Measurements from ENCODE around the gene ATRAID.
A peak's percentile ranks its signal among the peaks of the same experiment; 100 is the strongest.

The ATRAID gene

DNA sequence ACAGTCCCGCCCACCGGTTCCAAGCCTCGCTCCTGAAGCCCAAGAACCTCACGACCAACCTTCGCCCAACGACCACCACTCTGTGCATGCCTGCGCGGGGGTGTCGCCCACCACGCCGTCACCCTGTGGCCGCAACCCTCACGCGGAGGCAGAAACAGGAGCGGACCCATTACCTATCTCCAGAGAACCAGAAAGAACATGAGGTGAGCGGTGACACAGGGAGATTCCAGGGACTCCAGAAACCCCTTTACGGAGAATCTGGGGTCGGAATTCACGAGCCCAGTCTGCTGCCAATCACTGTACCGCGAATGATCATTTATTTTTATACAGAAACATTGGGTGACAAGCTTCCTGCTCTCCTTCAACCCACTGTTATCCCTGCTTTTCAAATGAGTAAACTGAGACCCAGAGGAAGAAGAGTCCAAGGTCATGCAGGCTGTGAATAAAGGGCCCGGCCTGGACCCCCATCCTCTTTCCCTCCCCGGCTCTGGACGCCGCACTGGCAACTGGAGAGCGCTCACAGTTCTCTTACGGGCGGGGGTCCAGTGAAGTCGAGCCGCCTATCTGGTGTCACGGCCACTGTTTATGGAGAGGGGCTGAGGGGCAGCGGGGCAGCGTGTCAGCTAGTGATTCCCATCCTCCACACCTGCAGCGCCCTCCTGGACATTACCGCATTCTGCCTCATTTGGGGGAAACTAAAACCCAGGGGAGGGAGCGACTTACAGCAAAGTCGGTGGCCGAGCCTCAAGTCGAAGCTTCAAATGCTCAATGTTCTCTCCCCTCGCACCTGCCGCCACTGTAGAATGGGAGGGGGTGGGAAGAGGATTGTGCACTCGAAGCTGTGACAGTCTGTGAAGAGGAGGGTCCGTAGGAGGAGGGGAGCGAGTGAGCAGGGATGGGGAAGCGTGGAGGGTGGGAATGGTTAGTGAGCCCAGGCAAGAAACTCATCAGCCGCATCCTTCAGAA is 51.7 kb downstream of the ATRAID start:
- Histone ChIP-seq H4K8ac (ENCODE audit: low read depth, low read length) (no peak overlapping the region), H2BK5ac (ENCODE audit: low read length) (no peak overlapping the region), H3K18ac (ENCODE audit: low read length) (no peak overlapping the region), H4K5ac (ENCODE audit: low read length) (no peak overlapping the region), H3K4me1 (ENCODE audit: control insufficient read depth, low read depth, low read length) (no peaks in the 10 kb centered on the region), H3K9ac (ENCODE audit: low read length) (no peak overlapping the region), H3K4me3 (ENCODE audit: low read length) (no peak overlapping the region), H3K79me1 (ENCODE audit: low read length) (no peaks in the 10 kb centered on the region), H3K36me3 (ENCODE audit: control insufficient read depth, insufficient read depth, low read length) (no peaks in the 10 kb centered on the region), H3K27me3 (ENCODE audit: insufficient read depth, low read length, poor library complexity) (peaks cover 52% of the 10 kb centered on the region), H3K23ac (ENCODE audit: low read length) (no peak overlapping the region), H2AK5ac (ENCODE audit: low read length) (no peak overlapping the region), H2BK15ac (replicated peaks; ENCODE audit: low read depth) (no peak overlapping the region), H3K79me2 (ENCODE audit: control insufficient read depth, insufficient read depth, low read length) (no peaks in the 10 kb centered on the region), H3K56ac (ENCODE audit: low read length) (peak overlapping the region; percentile 50), H2BK120ac (ENCODE audit: low read depth, low read length) (no peak overlapping the region), H3K4ac (ENCODE audit: low read depth, low read length) (no peak overlapping the region), H3K4me2 (ENCODE audit: low read length) (peak overlapping the region; percentile 56), H3K27ac (ENCODE audit: low read depth, low read length) (no peak overlapping the region)
- WGBS (ENCODE audit: extremely low coverage, insufficient coverage, low lambda C conversion rate) = no CpG with 5 or more reads among the region's 46 CpGs
- peak; percentile 33 for DNase-seq

DNA sequence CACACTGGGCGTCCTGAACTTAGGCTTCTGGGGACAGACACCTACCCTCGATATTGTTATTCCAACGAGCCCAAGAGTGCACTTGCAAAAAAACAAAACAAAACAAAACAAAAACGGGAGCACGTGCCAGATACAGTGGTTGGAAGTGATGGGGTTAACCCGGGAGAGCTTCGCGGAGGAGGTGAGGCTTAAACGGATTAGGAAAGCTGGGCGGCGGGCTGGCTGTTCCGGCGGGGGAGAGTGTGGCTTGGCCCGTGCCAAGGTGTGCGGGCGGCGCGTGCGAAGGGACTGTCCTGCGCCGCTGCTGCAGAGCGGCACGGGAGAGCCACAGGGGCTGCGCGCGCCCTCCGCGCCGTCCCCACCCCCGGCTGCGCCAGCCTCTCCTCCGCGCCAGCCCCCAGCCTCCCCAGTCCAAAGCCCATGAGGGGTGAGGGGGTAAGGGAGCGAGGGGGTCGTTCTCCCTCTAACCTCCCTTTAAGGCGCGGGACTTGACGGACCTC is 52.5 kb downstream of the ATRAID start:
- H3K4me3 ChIP-seq (ENCODE audit: low read length) = no peak overlapping the region
- no peak overlapping the region for H4K5ac ChIP-seq (ENCODE audit: low read length)
- H3K23ac ChIP-seq (ENCODE audit: low read length) = no peak overlapping the region
- H2BK120ac ChIP-seq (ENCODE audit: low read depth, low read length) = no peak overlapping the region
- H3K4ac ChIP-seq (ENCODE audit: low read depth, low read length) = no peak overlapping the region
- peak; percentile 39 for DNase-seq
- peak overlapping the region; percentile 56 for H3K9ac ChIP-seq (ENCODE audit: low read length)
- no peak overlapping the region for H3K27ac ChIP-seq (ENCODE audit: low read depth, low read length)
- H3K56ac ChIP-seq (ENCODE audit: low read length) = peak overlapping the region; percentile 49
- H2AK5ac ChIP-seq (ENCODE audit: low read length) = no peak overlapping the region
- no peak overlapping the region for H2BK15ac ChIP-seq (replicated peaks; ENCODE audit: low read depth)
- H2BK5ac ChIP-seq (ENCODE audit: low read length) = no peak overlapping the region
- H4K8ac ChIP-seq (ENCODE audit: low read depth, low read length) = no peak overlapping the region
- no CpG with 5 or more reads among the region's 38 CpGs for WGBS (ENCODE audit: extremely low coverage, insufficient coverage, low lambda C conversion rate)
- peaks cover 52% of the 10 kb centered on the region for H3K27me3 ChIP-seq (ENCODE audit: insufficient read depth, low read length, poor library complexity)
- no peaks in the 10 kb centered on the region for H3K4me1 ChIP-seq (ENCODE audit: control insufficient read depth, low read depth, low read length)
- no peaks in the 10 kb centered on the region for H3K79me2 ChIP-seq (ENCODE audit: control insufficient read depth, insufficient read depth, low read length)
- peak overlapping the region; percentile 88 for H3K4me2 ChIP-seq (ENCODE audit: low read length)
- no peak overlapping the region for H3K18ac ChIP-seq (ENCODE audit: low read length)
- no peaks in the 10 kb centered on the region for H3K79me1 ChIP-seq (ENCODE audit: low read length)
- no peaks in the 10 kb centered on the region for H3K36me3 ChIP-seq (ENCODE audit: control insufficient read depth, insufficient read depth, low read length)

DNA sequence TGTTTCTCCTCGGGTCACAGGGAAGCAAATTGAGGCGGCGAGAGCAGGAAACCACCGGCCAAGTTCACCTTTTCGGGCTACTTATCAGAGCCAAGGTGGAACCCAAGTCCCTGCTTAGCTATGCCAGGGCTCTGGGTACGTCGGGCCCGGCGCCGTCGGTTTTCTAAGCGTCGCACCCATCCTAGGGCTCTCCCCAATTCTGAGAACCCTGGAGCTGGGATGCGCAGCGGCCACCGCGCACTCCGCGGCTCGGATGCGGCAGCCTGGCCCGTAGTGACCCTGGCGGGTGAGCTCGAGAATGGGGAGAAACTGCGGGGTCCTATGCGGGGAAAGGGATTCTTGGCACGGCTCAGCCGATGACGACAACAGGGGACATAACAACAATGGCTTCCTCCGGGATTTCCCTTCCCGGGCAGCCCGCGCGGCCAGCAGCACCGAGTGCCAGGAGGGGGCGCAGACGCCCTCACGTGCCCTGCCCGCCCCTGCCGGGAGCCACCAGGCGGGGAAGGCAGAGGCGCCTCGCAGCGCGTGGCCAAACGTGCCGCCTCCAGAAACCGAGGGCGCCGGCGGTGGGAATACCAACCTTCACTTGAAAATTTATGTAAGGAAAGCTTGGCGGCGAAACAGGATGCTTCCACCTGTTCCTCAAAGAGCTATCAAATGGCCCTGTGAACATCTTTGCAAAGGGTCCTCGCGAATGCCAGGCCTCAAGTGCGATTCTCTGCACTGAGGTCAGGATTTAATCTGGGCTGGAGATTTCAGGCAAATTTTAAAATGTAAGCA is 53.1 kb downstream of the ATRAID start:
- Histone ChIP-seq H2BK15ac (replicated peaks; ENCODE audit: low read depth) (no peak overlapping the region), H3K79me2 (ENCODE audit: control insufficient read depth, insufficient read depth, low read length) (no peaks in the 10 kb centered on the region), H4K5ac (ENCODE audit: low read length) (no peak overlapping the region), H3K18ac (ENCODE audit: low read length) (no peak overlapping the region), H3K4ac (ENCODE audit: low read depth, low read length) (no peak overlapping the region), H3K4me2 (ENCODE audit: low read length) (peak overlapping the region; percentile 88), H3K56ac (ENCODE audit: low read length) (peak overlapping the region; percentile 49), H2BK5ac (ENCODE audit: low read length) (no peak overlapping the region), H3K4me3 (ENCODE audit: low read length) (peak overlapping the region; percentile 30), H4K8ac (ENCODE audit: low read depth, low read length) (no peak overlapping the region), H3K4me1 (ENCODE audit: control insufficient read depth, low read depth, low read length) (no peaks in the 10 kb centered on the region), H3K9ac (ENCODE audit: low read length) (peak overlapping the region; percentile 56), H3K79me1 (ENCODE audit: low read length) (no peaks in the 10 kb centered on the region), H2BK120ac (ENCODE audit: low read depth, low read length) (no peak overlapping the region), H3K36me3 (ENCODE audit: control insufficient read depth, insufficient read depth, low read length) (no peaks in the 10 kb centered on the region), H3K23ac (ENCODE audit: low read length) (peak overlapping the region; percentile 50), H3K27ac (ENCODE audit: low read depth, low read length) (no peak overlapping the region), H2AK5ac (ENCODE audit: low read length) (no peak overlapping the region), H3K27me3 (ENCODE audit: insufficient read depth, low read length, poor library complexity) (peaks cover 52% of the 10 kb centered on the region)
- WGBS (ENCODE audit: extremely low coverage, insufficient coverage, low lambda C conversion rate) = no CpG with 5 or more reads among the region's 56 CpGs
- peak; percentile 87 for DNase-seq

DNA sequence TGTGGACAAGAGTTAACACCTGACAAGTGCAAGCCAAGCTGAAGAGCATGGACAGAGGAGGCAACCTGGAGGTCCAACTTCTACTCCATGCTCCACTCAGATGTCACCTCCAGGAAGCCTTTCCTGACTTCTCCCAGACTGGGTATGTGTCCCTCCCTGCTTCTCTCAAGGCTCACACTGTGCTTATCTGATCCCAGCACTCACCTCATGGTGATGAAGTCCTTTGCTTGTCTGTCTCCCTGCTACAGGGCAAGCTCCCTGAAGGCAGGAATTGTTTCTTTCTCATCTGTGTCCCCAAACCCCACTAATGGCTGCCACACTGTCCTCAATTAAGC is 53.7 kb downstream of the ATRAID start:
- no peak overlapping the region for H3K4ac ChIP-seq (ENCODE audit: low read depth, low read length)
- H3K18ac ChIP-seq (ENCODE audit: low read length) = no peak overlapping the region
- H2AK5ac ChIP-seq (ENCODE audit: low read length) = no peak overlapping the region
- H2BK5ac ChIP-seq (ENCODE audit: low read length) = no peak overlapping the region
- H3K9ac ChIP-seq (ENCODE audit: low read length) = no peak overlapping the region
- no peak overlapping the region for H2BK15ac ChIP-seq (replicated peaks; ENCODE audit: low read depth)
- H3K79me2 ChIP-seq (ENCODE audit: control insufficient read depth, insufficient read depth, low read length) = no peaks in the 10 kb centered on the region
- H3K56ac ChIP-seq (ENCODE audit: low read length) = no peak overlapping the region
- H2BK120ac ChIP-seq (ENCODE audit: low read depth, low read length) = no peak overlapping the region
- peaks cover 51% of the 10 kb centered on the region for H3K27me3 ChIP-seq (ENCODE audit: insufficient read depth, low read length, poor library complexity)
- DNase-seq = no peak
- H3K23ac ChIP-seq (ENCODE audit: low read length) = peak overlapping the region; percentile 97
- H3K79me1 ChIP-seq (ENCODE audit: low read length) = no peaks in the 10 kb centered on the region
- H3K27ac ChIP-seq (ENCODE audit: low read depth, low read length) = no peak overlapping the region
- H4K5ac ChIP-seq (ENCODE audit: low read length) = no peak overlapping the region
- no peaks in the 10 kb centered on the region for H3K4me1 ChIP-seq (ENCODE audit: control insufficient read depth, low read depth, low read length)
- no peak overlapping the region for H4K8ac ChIP-seq (ENCODE audit: low read depth, low read length)
- no peak overlapping the region for H3K4me2 ChIP-seq (ENCODE audit: low read length)
- H3K36me3 ChIP-seq (ENCODE audit: control insufficient read depth, insufficient read depth, low read length) = no peaks in the 10 kb centered on the region
- H3K4me3 ChIP-seq (ENCODE audit: low read length) = no peak overlapping the region
